A673 (cell line): ENCODE measurements around the gene DEF6. TPM values are rescaled to one million over a fixed set of nuclear protein-coding genes. Genes with fewer than 3 reads are reported as not detected.

ENCODE experiments used
- BruUV-seq: library from RNA; stranded (reverse); fragments of 400-500 nt; replicated peaks from 2 replicates; lab custom pipeline; 2021; lab: Mats Ljungman, UMichigan
- CTCF ChIA-PET: fragments of 300-600 bp; sonication (Branson Sonifier 250); formaldehyde crosslinking; loops from one replicate; lab custom pipeline; 2022; ENCODE audit warnings: antibody characterized with exemption; lab: Charles Lee
- POLR2A ChIA-PET: fragments of 300-600 bp; sonication (Branson Sonifier 250); formaldehyde crosslinking; loops from one replicate; lab custom pipeline; 2022; ENCODE audit warnings: antibody characterized with exemption; ENCODE audit not compliant: low non-redundant PET; lab: Charles Lee
- DNase-seq: peaks from one replicate; pipeline ENCODE4 v3.0.0-alpha.2; 2015; ENCODE audit warnings: low spot score
- H3K27ac ChIP-seq: fragments of 200-600 bp; sonication (generic); 2 replicates; pipeline ENCODE4 v1.5.1; 2016; ENCODE audit warnings: mixed run types, low read depth, mild to moderate bottlenecking, mixed read lengths, antibody characterized with exemption, low read length; ENCODE audit not compliant: poor library complexity, severe bottlenecking
- H3K27me3 ChIP-seq: fragments of 200-600 bp; sonication (generic); replicated peaks from 2 replicates; pipeline ENCODE4 v1.6.1; 2017; ENCODE audit warnings: mixed run types, low read depth, mild to moderate bottlenecking, mixed read lengths, antibody characterized with exemption, low read length; ENCODE audit not compliant: insufficient read depth, poor library complexity
- H3K36me3 ChIP-seq: fragments of 200-600 bp; sonication (generic); 2 replicates; pipeline ENCODE4 v1.6.1; 2016; ENCODE audit warnings: mixed run types, mild to moderate bottlenecking, mixed read lengths, antibody characterized with exemption, low read length; ENCODE audit not compliant: insufficient read depth, poor library complexity, severe bottlenecking
- H3K4me1 ChIP-seq: fragments of 200-600 bp; sonication (generic); 2 replicates; pipeline ENCODE4 v1.6.1; 2017; ENCODE audit warnings: mixed run types, mild to moderate bottlenecking, mixed read lengths, antibody characterized with exemption, low read length; ENCODE audit not compliant: insufficient read depth, poor library complexity, severe bottlenecking
- H3K4me3 ChIP-seq: fragments of 200-600 bp; sonication (generic); 2 replicates; pipeline ENCODE4 v1.5.1; 2016; ENCODE audit warnings: low read depth, mixed run types, mild to moderate bottlenecking, mixed read lengths, low read length; ENCODE audit not compliant: poor library complexity, severe bottlenecking
- H3K9me3 ChIP-seq: fragments of 200-600 bp; sonication (generic); 2 replicates; pipeline ENCODE4 v1.6.1; 2016; ENCODE audit warnings: mixed run types, low read depth, mild to moderate bottlenecking, mixed read lengths, antibody characterized with exemption, low read length; ENCODE audit not compliant: poor library complexity, severe bottlenecking
- EZH2 ChIP-seq: fragments of 200-600 bp; sonication (generic); IDR thresholded peaks from 2 replicates; pipeline ENCODE4 v1.6.1; 2017; ENCODE audit warnings: borderline replicate concordance, low read depth, mild to moderate bottlenecking, mixed read lengths, antibody characterized with exemption, low read length; ENCODE audit not compliant: poor library complexity, severe bottlenecking
- intact Hi-C: fragments of 100-400 bp; cut with micrococcal nuclease; formaldehyde crosslinking; loops from one replicate; pipeline ENCODE4 v1.10.0; 2022; ENCODE audit not compliant: unreplicated experiment
- total RNA-seq: library from RNA; stranded (reverse); gene quantifications from 2 replicates; pipeline ENCODE4 v1.2.3, GENCODE V29; 2021
- TF ChIP-seq, protein P1 (sequence below): fragments of 300-800, 200-600 bp; sonication (generic); conservative IDR thresholded peaks from 2 replicates; pipeline ENCODE4 v1.5.1; 2017; ENCODE audit warnings: low read depth, mild to moderate bottlenecking, antibody characterized with exemption, low read length, moderate library complexity, mixed read lengths

Gene DEF6
- total RNA-seq, 1 experiment from 2014 or later, result 0.37 TPM

DNA sequence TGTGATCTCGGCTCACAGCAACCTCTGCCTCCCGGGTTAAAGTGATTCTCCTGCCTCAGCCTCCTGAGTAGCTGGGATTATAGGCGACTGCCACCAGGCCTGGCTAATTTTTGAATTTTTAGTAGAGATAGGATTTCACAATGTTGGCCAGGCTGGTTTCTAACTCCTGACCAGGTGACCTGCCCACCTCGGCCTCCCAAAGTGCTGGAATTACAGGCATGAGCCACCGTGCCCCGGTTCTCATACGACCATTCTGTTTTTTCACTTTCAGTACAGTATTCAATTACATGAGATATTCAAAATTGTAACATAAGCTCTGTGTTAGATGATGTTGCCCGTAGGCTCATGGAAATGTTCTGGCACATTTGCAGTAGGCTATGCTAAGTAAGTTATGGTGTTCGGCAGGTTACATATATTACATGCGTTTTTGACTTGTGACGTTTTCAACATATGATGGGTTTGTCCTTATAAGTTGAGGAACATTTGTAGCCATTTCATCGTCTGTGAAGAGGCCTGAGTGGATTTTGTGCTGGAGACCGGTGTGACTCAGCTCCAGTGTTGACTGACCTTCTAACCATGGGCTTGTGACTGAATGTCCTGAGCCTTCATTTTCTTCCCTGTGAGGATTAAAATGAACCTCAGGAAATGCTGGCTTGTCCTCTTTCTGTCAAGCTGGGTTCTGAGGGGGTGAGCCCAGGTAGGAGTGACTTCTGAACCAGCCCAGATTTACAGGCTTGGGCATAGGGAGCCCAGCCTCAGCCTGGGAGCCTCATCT, 56.9 kb downstream of the DEF6 start:
- Histone ChIP-seq H3K27me3 (no peaks in the 10 kb centered on the region), H3K27ac (no peak overlapping the region), H3K4me3 (no peak overlapping the region), H3K4me1 (no peaks in the 10 kb centered on the region), H3K36me3 (peaks cover 3% of the 10 kb centered on the region), H3K9me3 (no peaks in the 10 kb centered on the region)
- no TSS peak for BruUV-seq
- no peak for DNase-seq
- ChIA-PET CTCF (no interaction called here), POLR2A (interaction anchor here (0.6 kb wide), 1 partner anchor 10 kb away, joined by 6 read pairs; no protein-coding TSS in a partner anchor)
- TF ChIP-seq, protein P1, sequence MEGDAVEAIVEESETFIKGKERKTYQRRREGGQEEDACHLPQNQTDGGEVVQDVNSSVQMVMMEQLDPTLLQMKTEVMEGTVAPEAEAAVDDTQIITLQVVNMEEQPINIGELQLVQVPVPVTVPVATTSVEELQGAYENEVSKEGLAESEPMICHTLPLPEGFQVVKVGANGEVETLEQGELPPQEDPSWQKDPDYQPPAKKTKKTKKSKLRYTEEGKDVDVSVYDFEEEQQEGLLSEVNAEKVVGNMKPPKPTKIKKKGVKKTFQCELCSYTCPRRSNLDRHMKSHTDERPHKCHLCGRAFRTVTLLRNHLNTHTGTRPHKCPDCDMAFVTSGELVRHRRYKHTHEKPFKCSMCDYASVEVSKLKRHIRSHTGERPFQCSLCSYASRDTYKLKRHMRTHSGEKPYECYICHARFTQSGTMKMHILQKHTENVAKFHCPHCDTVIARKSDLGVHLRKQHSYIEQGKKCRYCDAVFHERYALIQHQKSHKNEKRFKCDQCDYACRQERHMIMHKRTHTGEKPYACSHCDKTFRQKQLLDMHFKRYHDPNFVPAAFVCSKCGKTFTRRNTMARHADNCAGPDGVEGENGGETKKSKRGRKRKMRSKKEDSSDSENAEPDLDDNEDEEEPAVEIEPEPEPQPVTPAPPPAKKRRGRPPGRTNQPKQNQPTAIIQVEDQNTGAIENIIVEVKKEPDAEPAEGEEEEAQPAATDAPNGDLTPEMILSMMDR, result no peak
- TF ChIP-seq EZH2, result no peak
- intact Hi-C loops, result no loop called here

DNA sequence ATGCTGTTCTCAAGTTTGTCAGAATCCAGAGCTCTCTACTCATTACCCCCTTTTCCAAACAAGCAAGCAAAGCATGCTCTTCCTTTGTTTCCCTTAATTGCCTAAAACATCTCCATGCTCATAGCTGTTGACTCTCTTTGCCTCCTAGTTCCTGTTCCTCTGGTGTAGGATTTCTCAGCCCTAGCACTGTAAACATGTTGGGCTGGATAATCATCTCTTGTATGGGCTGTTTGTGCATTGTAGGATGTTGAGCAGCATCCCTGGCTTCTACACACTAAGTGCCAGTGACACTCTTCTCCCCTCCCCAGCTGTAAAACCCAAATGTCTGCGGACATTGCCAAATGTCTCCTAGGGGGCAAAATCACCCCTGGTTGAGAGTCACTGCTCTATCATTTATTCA, 58.8 kb downstream of the DEF6 start:
- no peaks in the 10 kb centered on the region for H3K4me1 ChIP-seq
- DNase-seq, result no peak
- TF ChIP-seq, protein P1, result no peak
- no peak for TF ChIP-seq EZH2
- peaks cover 3% of the 10 kb centered on the region for H3K36me3 ChIP-seq
- no peaks in the 10 kb centered on the region for H3K27me3 ChIP-seq
- intact Hi-C loops, result no loop called here
- CTCF ChIA-PET, result no interaction called here
- H3K9me3 ChIP-seq, result no peaks in the 10 kb centered on the region
- H3K4me3 ChIP-seq, result no peak overlapping the region
- no TSS peak for BruUV-seq
- POLR2A ChIA-PET, result interaction anchor here (0.6 to 0.7 kb wide), 2 partner anchors 11 to 76 kb away, joined by 4 to 5 read pairs; no protein-coding TSS in a partner anchor
- H3K27ac ChIP-seq, result no peak overlapping the region

DNA sequence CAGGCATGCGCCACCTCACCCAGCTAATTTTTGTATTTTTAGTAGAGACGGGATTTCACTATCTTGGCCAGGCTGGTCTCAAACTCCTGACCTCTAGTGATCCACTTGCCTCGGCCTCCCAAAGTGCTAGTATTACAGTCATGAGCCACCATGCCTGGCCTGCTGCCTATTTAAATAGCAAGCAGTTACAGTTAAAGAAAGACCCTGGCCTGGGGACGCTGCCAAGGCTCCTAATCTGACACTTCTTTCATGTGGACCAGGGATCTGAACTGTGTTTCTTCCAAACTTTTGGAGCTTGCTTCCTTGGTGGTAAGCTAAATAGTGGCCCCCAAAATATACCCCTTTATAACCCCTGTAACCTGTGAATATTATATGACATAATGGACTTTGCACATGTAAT, 60.1 kb downstream of the DEF6 start:
- ChIA-PET CTCF (no interaction called here), POLR2A (no interaction called here)
- intact Hi-C loops, result no loop called here
- Histone ChIP-seq H3K4me1 (peaks cover 5% of the 10 kb centered on the region), H3K9me3 (no peaks in the 10 kb centered on the region), H3K27ac (no peak overlapping the region), H3K27me3 (no peaks in the 10 kb centered on the region), H3K4me3 (no peak overlapping the region), H3K36me3 (no peaks in the 10 kb centered on the region)
- no peak for DNase-seq
- TF ChIP-seq, protein P1, result no peak
- TF ChIP-seq EZH2, result no peak
- no TSS peak for BruUV-seq
